ENCODE results near the gene FLNB.

DNA sequence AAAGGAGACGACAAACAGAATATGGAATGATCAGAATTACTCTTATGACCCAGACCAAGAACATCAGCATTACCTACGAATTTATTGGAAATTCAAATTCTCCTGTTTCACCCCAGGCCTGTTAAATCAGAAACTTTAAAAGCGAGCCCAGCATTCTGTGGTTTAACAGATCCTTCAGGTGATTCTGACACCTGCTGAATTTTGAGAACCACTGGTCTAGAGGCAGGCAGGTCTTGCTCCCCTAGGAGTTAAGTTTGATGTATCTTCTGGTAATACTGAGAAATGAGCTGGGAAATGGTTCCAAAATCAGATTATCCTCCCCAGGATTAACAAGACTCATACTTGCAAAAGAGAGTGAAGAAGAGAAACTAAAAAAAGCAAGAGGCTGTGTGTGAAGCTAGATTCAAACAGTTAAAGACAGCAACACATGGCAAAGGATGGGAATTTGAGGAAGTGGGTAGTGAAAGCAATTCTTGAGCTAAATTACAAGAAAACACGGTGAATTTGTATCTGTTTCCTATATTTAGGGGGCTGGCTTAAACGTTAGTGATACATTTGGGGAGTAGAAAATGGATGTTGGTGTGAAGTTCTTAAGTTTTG lies 66.0 kb downstream of the FLNB start:
- TF ChIP-seq, protein P1, sequence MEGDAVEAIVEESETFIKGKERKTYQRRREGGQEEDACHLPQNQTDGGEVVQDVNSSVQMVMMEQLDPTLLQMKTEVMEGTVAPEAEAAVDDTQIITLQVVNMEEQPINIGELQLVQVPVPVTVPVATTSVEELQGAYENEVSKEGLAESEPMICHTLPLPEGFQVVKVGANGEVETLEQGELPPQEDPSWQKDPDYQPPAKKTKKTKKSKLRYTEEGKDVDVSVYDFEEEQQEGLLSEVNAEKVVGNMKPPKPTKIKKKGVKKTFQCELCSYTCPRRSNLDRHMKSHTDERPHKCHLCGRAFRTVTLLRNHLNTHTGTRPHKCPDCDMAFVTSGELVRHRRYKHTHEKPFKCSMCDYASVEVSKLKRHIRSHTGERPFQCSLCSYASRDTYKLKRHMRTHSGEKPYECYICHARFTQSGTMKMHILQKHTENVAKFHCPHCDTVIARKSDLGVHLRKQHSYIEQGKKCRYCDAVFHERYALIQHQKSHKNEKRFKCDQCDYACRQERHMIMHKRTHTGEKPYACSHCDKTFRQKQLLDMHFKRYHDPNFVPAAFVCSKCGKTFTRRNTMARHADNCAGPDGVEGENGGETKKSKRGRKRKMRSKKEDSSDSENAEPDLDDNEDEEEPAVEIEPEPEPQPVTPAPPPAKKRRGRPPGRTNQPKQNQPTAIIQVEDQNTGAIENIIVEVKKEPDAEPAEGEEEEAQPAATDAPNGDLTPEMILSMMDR (IDR thresholded peaks at IDR 0.05; ENCODE audit: insufficient read depth, low read depth, low read length), result no peak
- TF ChIP-seq EZH2 (IDR thresholded peaks at IDR 0.05; ENCODE audit: insufficient read depth, low read length), result no peak
